Cardiac fibroblast (primary cell): ENCODE measurements around the gene CYGB.
"Not testable (repeated sequence)": the region's sequence is repeated elsewhere in the genome, so short reads cannot be mapped to it uniquely, and the experiment has no call there.

Source experiments
- DNase-seq, 2 donors: peaks; one replicate each; pipeline versions ENCODE4 v3.0.0 to v3.0.0-alpha.2; 2010; ENCODE audit warnings: low read depth in 2 of 2
- H3K4me3 ChIP-seq, 2 donors: replicated peaks in 1 of 2; 1 replicate in 1 of 2; 2 replicates in 1 of 2; pipeline ENCODE4 v1.5.1; 2011; ENCODE audit warnings: low read depth in 2 of 2, low read length in 2 of 2, mild to moderate bottlenecking in 2 of 2, moderate library complexity in 1 of 2
- CTCF ChIP-seq: IDR thresholded peaks from one replicate; pipeline ENCODE4 v1.5.1; 2011; ENCODE audit warnings: low read depth, mild to moderate bottlenecking, low read length, inconsistent platforms

The CYGB gene

GRCh38 chr17:76530811-76531485 is 6.6 kb downstream of the CYGB start:
- H3K4me3 ChIP-seq, result no peak overlapping the region
- DNase-seq, result no peak

GRCh38 chr17:76530095-76530723 is 7.3 kb downstream of the CYGB start:
- no peak for TF ChIP-seq CTCF
- peak overlapping the region in 1 of 2 donors; percentile 4 for H3K4me3 ChIP-seq
- DNase-seq, result peak; percentile 78 to 91

More at GRCh38 chr17:76530811-76531485, 6.6 kb downstream of the CYGB start:
- TF ChIP-seq CTCF, result no peak

DNA sequence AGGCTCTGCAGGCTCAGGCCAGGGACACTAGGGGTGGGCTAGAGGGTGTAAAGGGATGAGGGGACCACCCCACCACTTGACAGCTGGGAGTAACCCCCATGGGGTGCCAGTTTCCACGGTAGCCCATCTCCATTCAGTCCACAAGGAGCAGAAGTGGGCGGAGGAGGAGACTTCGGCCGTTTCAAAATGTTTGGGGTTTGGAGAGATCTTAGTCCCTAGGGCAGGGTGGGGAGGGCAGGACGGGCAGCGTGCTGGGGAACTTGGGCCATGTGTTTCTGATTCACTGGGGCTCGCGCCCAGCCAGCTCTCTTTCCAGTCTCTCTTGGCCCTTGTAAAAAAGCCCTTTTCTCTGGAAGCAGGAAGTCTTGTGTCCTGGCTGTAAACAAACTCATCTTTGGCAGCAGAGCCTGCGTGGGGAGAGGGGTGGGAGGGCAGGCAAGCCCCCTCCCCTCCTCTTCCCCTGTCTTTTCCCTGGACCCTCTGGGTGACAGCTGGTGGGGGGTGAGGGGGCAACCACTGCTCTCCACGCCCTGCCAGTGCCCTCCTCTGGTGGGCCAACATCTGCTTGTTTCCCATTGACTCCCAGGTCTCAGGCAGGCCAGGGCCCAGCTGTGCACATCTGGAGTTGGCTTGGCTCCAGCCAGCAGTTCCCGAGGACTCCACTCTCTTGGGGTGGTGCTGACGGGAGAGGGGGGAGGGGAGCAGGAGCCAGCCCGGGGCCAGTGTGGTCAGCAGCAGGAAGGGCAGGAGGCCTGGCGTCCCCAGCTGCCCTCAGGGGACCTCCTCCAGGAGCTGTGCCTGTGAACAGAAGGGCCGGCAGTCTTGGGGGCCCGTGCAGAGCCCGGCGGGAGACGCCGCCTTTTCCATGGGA is 8.1 kb downstream of the CYGB start:
- peak; percentile 96 for DNase-seq
- H3K4me3 ChIP-seq, result peak overlapping the region in 1 of 2 donors; percentile 4
- TF ChIP-seq CTCF, result peak; percentile 11

- TF ChIP-seq CTCF, result no peak
- DNase-seq, result peak; percentile 64 to 77
- H3K4me3 ChIP-seq, result peak overlapping the region in 1 of 2 donors; percentile 24
Measured at GRCh38 chr17:76528528-76529223, 8.8 kb downstream of the CYGB start.

- no peak for DNase-seq
- TF ChIP-seq CTCF, result no peak
- H3K4me3 ChIP-seq, result peak overlapping the region in 1 of 2 donors; percentile 24
Measured at GRCh38 chr17:76528156-76528527, 9.4 kb downstream of the CYGB start.

- peak; percentile 94 to 96 for DNase-seq
- TF ChIP-seq CTCF, result peak; percentile 40
- H3K4me3 ChIP-seq, result no peak overlapping the region
Measured at GRCh38 chr17:76527430-76528111, 9.9 kb downstream of the CYGB start.

GRCh38 chr17:76527016-76527415 is 10.5 kb downstream of the CYGB start:
- DNase-seq, result not testable (repeated sequence)

DNA sequence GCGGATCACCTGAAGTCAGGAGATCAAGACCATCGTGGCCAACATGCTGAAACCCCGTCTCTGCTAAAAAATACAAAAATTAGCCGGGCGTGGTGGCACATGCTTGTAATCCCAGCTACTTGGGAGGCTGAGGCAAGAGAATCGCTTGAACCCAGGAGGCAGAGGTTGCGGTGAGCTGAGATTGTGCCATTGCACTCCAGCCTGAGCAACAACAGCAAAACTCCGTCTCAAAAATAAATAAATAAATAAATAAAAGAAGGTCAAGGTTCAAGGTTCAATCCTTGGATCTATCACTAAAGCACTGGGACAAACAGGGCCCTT is 12.0 kb downstream of the CYGB start:
- not testable (repeated sequence) for DNase-seq

More at GRCh38 chr17:76527016-76527415, 10.5 kb downstream of the CYGB start:
- not testable (repeated sequence) for H3K4me3 ChIP-seq

More for the DNA sequence above, 12.0 kb downstream of the CYGB start:
- H3K4me3 ChIP-seq, result not testable (repeated sequence)
